IPS-18c (cell line): ENCODE measurements around the gene CIITA.
"Not testable (repeated sequence)": the region's sequence is repeated elsewhere in the genome, so short reads cannot be mapped to it uniquely, and the experiment has no call there.

Experiments used
- H3K4me3 ChIP-seq: 2 replicates; pipeline ENCODE4 v1.7.0; 2013; ENCODE audit warnings: low read depth, mild to moderate bottlenecking, low read length, moderate library complexity; ENCODE audit not compliant: insufficient read depth
- H3K9me3 ChIP-seq: one replicate; pipeline ENCODE4 v1.6.1; 2013; ENCODE audit warnings: mild to moderate bottlenecking, low read length, moderate library complexity; ENCODE audit not compliant: control insufficient read depth, insufficient read depth

Gene CIITA

DNA sequence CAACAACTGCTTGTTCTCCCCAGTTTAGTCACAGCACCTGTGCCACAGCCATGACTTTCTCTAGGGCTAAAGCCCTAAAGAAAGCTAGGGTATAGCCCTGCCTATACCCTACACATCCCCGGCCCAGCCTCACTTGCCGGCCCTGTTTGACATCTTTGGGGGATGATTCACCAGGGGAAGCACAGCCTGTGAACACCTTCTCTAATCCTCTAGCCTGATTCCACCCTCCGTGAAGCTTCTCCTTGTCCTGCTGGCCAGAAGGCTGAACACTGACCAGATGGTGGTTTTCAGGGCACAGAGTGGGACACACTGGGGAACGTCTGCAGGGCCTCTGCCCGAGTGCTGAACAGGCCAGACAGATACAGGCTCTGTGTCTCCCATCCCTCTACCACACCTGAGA is 73.4 kb downstream of the CIITA start:
- Histone ChIP-seq H3K4me3 (no peak overlapping the region), H3K9me3 (no peaks in the 10 kb centered on the region)

DNA sequence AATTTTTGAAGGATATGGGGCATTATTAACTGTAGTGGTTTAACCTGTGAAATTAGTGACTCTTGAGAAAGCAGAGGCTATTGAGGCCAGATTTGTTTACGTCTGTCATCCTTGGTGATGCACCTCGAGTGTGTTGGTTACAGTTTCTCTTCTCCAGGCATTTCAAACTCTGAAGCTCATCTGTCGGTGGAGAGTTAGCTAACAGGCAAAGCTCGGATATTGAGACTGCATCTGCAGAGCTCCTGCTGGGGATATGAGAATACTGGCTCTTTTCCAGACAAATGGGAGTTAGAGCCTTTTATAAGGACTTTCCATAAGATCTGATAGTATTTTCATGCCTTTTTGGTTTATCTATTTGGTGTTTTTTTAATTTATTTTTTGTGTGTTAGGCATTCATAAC is 74.0 kb downstream of the CIITA start:
- Histone ChIP-seq H3K4me3 (no peak overlapping the region), H3K9me3 (no peaks in the 10 kb centered on the region)

DNA sequence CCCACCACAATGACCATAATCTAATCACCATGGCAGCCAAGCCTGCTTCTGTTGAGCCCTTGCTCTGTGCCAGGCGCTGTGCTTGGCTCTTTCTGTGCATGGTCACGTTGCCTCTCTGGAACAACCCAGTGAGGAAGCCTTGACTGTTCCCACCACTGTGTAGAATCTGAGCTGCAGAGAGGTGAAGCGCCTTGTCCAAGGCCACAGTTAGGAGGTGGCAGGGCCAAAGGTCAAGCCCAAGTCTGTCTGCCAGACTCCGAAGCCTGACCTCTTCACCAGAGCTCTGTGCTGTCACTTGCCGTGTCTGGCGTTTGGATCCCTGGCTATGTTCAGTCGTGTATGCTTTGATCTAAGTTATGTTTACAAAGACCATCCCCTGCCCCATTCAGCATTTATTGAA is 77.9 kb downstream of the CIITA start:
- Histone ChIP-seq H3K9me3 (no peaks in the 10 kb centered on the region), H3K4me3 (no peak overlapping the region)

DNA sequence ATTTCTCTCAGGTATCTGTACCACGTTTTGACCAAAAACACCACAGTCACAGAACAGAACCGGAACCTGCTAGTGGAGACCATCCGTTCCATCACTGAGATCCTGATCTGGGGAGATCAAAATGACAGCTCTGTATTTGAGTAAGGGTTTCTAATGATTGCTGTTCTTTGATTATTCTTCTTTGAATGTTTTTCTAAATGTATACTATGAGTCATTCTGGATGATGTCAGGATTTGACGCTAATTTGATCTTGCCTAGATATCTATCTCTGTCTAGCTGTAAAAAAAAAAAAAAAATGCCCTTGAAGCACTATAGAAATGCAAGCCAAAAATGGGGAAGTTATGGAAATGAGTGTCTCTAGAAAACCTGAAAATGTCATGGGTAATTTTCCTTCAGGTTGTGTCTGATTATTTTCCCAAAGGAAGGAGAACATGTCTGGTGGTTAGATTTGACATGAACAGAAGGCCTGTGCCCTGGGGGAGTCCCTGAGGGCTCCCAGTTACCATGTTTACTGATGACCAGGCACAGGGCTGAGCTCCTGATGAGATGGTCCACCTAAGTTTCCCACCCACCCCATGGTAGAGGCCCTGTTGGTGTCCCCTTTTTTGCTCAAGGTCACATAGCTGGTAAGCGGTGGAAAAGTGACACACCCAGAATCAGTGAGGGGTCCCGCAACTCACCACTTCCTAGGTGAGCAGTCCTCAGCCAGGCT is 80.9 kb downstream of the CIITA start:
- Histone ChIP-seq H3K9me3 (no peaks in the 10 kb centered on the region), H3K4me3 (no peak overlapping the region)

DNA sequence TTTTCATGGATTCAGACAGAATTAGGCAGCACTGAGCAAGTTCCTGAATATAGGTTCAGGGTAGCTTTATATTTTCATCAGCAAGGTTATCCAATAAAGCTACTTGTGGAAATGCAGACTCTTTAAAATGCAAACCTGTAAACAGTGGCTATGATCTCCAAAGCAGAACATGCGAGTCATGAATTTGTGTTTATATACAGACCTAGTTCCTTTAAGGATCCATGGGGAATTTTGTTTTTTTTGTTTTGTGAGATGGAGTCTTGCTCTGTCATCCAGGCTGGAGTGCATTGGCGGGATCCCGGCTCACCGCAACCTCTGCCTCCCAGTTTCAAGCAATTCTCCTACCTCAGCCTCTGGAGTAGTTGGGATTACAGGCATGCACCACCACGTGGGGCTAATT is 82.2 kb downstream of the CIITA start:
- H3K9me3 ChIP-seq, result no peaks in the 10 kb centered on the region
- no peak overlapping the region for H3K4me3 ChIP-seq

DNA sequence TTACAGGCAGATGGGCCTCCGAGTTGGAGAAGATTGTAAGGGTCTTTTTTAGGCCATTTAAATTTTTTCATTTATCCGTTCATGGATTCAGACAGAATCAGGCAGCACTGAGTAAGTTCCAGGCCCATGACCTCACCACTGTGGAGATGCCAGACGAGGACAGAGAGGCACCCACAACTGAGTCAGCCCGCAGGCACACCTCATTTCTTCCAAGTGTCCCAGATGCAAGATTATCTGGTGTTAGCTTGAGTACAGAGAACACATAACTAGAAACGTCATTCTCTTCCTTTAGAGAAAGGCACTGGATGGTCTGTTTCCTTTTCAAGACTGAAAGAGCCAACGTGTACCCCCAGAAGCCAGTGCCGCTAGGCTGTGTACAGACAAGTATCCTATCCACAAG is 84.2 kb downstream of the CIITA start:
- Histone ChIP-seq H3K9me3 (no peaks in the 10 kb centered on the region), H3K4me3 (no peak overlapping the region)

DNA sequence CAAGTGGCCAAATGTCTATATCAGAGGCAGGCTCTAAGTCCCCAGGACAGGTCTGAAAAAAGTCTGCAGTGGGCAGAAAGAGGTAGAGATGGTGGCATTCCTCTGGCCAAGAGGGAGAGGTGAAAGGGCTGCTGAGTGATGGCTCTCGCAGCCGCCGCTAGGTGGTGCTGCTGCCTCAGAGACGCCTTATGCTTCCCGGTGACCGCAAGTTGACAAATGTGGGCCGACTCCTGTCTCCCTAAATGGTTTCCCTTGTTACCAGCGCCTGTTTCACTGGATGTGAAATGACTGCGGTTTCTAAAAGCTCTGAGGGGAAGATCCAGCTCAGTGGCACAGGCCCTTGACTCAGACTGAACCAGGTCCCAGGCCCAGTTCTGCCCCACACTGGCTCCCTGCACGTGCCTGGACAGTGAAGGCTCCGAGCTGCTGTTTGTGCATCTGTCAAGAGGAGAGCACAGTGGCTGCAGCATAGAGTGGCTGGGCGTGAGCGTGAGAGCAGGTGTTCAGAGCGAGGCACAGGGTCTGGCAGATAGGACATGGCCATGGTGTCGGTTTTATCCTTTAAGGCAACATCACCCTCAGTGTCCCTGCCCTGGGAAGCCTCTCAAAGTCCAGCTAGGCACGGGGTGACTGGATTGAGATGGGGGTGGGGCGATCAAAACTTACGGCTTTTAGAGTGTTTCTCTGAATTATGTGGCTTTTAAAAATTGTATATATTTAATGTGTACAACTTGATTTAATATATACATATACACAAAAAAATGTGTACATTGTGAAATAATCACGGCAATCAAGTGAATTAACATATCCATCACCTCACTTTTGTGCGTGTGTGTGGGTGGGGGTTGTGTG is 87.3 kb downstream of the CIITA start:
- no peak overlapping the region for H3K4me3 ChIP-seq

DNA sequence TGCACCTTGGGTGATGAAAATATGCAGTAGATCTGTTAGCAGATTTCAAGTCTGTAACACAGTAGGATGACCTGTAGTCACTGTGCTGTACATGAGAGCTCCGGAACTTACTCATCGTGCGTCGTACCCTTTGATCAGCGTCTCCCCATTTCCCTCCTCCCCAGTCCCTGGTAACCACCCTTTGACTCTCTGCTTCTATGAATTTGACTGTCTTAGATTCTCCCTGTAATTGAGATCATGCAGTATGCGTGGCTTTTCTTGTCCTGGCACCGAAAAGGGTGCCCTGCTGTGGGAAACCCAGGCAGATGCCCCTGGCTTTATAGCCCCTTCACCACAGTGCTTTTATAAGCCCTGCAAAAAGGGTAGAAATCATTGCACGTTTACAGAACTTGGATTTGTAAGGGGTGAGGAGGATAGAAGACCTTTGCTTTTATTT is 87.9 kb downstream of the CIITA start:
- H3K4me3 ChIP-seq, result no peak overlapping the region
- no peaks in the 10 kb centered on the region for H3K9me3 ChIP-seq

More for the DNA sequence above, 87.3 kb downstream of the CIITA start:
- no peaks in the 10 kb centered on the region for H3K9me3 ChIP-seq

DNA sequence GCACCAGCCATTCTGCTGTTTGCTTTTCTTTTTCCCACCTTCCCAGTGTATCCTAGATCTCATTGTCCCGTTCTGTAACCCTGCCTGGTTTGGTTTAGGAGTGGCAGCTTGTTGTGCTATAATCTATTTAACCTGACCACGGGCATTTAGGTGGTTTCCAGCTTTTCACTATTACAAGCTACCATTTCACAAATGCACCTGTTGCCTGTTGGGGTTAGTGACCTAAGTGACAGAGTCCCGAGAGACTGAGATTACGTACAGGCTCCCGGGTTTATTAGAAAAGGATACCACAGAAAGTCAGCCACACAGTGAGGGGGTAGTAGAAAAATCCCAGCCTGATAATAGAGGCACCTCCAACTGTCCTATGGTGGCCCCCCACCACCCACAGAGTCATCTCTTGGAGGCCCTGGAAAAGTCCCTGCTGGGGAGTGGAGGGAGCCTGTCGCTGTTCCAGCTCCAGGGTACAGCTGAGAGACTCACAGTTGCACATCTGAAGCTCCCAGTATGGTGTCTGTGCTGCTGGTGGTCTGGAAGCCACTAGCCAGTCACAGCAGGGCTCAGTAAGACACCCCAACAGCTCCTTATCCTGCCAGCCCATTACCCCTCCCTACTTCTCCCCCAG is 88.5 kb downstream of the CIITA start:
- H3K9me3 ChIP-seq, result no peaks in the 10 kb centered on the region

DNA sequence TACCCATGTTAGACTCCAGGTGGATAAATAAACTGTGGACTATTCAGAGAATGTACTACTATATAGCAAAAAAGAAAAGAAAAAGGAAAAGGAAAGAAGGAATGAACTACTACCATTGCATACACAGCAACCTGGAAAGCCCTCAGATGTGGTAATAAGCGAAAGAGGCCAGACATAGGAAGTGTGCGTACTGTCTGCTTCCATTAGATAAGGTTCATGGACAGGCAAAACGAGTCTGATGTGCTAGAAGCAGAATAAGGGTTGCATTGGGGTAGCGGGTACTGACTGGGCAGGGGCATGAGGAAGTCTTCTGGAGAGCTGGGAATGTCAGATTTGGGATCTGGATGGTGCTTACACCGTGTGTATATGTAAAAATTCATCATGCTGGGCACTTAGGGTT is 89.1 kb downstream of the CIITA start:
- no peaks in the 10 kb centered on the region for H3K9me3 ChIP-seq
- H3K4me3 ChIP-seq, result no peak overlapping the region

More for the DNA sequence above, 88.5 kb downstream of the CIITA start:
- no peak overlapping the region for H3K4me3 ChIP-seq

DNA sequence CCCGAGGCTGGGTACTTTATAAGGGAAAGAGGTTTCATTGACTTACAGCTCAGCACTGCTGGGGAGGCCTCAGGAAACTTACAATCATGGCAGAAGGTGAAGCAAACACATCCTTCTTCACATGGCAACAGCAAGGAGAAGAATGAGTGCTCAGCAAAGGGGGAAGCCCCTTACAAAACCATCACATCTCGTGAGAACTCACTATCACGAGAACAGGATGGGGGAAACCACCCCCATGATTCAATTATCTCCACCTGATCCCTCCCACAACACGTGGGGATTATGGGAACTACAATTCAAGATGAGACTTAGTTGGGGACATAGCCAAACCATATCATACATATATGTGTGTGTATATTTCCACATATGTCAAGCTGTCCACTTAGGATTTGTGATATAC is 89.6 kb downstream of the CIITA start:
- H3K4me3 ChIP-seq, H3K9me3 ChIP-seq: not testable (repeated sequence)

DNA sequence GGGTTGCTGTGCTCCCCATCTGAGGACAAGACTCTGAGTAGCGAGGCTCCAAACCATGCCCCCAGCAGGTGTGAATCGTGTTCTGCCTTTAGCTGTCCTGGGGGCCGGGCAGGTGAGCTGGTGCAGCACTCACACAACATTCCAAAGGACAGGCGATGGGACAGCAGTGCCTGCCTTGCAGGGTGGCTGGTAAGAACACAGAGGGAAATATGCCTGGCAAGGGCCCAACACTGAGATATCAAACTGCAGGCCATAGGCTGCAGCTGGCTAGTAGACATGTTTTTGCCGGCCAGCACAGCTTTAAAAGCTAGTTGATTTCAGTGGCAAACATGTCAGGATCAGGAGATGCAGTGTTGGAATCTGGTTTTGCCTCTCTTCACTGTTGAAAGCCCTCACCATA is 91.0 kb downstream of the CIITA start:
- Histone ChIP-seq H3K9me3 (no peaks in the 10 kb centered on the region), H3K4me3 (no peak overlapping the region)

DNA sequence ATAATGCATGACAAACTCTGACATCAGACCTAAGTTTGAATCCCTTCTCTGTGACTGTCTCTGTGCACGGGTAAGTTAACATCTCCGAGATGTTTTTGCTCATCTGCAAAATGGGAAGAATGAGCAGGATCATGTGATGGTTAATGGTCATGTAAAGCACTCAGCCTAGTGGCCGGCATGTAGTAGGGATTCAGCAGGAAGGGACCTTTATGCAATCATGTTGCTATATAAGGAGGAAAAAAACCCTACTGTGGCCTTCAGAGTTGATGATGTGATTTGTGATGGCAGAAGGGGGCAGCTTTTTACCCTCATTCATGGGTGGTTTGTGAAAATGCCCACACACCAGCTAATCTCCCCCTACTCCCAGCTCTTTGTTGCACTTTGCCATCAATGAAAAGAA is 91.5 kb downstream of the CIITA start:
- H3K9me3 ChIP-seq, result no peaks in the 10 kb centered on the region
- H3K4me3 ChIP-seq, result no peak overlapping the region

DNA sequence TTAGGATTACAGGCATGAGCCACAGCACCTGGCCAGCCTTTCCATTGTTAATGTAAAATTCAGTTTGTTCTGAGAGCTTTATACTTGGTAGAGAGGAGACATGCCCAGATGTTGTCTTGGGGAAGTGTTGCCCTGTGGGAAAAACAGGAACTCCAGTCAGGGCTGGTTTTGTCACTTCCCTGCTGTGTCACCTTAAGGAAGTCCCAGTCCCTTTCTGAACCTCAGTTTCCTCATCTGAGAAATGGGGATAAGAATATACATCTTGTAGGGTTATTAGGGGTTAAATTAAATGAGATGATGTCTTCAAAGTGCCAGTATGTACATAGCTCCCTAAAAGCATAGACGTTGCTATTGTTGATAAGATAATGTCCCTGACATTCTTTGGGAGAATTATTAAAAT is 92.6 kb downstream of the CIITA start:
- no peak overlapping the region for H3K4me3 ChIP-seq
- no peaks in the 10 kb centered on the region for H3K9me3 ChIP-seq

DNA sequence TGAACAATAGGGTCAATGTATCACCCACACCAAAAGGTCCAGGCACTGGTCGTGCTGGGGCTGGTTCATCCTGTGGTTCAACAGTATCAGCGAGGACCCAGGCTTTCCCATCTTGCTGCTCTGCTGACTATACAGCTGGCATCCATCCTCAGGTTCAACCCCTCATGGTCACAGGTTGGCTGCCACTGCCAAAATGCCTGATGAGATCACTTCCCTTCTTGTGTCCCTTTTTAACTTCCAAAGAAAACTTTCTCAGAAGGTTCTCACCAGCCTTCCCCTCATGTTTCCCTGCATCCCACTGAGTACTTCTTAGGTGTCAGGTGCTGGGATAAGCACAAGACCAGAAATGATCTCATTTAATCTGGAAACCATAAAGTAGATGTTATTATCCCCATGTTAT is 93.1 kb downstream of the CIITA start:
- Histone ChIP-seq H3K4me3 (no peak overlapping the region), H3K9me3 (no peaks in the 10 kb centered on the region)

DNA sequence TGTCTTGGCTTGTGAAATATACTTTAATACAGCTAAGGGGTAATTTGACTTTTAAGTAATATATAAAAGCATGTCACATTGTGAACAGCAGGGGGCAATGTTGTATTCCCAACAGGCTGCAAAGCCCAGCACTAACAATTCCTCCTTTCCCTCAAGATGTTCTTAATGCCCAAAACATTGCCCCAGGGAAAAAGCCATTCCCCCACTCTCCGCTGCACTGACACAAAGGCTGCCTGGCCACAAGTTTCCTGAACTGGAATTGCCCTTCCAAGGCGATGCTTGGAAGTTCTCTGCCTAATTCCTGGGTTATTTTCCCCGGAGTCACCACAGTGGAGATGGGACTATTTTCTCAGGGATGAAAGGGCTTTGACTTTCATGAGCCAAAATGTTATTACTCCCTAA is 94.6 kb downstream of the CIITA start:
- H3K4me3 ChIP-seq, result no peak overlapping the region
- no peaks in the 10 kb centered on the region for H3K9me3 ChIP-seq

DNA sequence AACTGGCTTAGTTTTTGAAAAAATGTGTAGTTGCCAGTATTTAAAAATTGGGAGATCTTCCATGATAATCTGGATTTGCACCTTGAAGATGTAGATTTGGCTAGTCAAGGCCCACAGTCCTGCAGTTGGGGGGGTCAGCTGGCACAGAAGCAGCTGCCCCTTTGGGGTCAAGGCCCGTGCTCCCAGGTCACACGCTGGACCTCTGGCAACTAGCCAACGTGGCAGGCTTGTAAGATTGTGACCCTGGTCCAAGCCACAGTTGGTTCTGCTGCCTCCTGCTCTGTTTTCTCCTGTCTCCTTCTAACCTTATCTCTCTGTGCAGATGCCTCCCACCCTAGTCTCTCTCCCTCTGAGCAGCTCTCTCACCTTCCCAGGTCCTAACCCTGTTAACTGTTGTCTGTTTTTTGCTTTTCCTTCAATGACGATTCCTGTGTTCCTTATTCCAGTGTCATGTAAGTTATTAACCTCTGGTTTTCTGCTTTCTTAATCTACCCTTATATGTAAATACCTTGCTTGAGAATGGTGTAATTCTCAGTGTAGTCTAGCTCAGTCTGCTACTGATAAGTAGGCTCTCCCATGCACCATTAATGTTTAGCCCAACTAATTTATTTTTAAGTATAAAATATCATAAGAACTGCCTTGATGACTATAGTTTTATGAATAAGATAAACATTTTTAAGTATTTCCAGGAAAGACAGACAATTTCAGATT is 95.3 kb downstream of the CIITA start:
- H3K4me3 ChIP-seq, result no peak overlapping the region
- peaks cover 2% of the 10 kb centered on the region for H3K9me3 ChIP-seq
